Neural cell (in vitro differentiated cells): ENCODE results near the gene AARS2. TPM values are rescaled to one million over a fixed set of nuclear protein-coding genes. Genes with fewer than 3 reads are reported as not detected.

Source experiments
- H2AFZ ChIP-seq: fragments of 200-600, 300-800 bp; sonication (generic), shearing (Covaris generic); 2 replicates; pipeline ENCODE4 v1.6.0; 2014; ENCODE audit warnings: low read depth, mild to moderate bottlenecking, antibody characterized with exemption, low read length, moderate library complexity
- H3F3A ChIP-seq: fragments of 200-600 bp; shearing (Covaris generic); 2 replicates; pipeline ENCODE4 v1.6.1; 2016; ENCODE audit warnings: mild to moderate bottlenecking, moderate library complexity, mixed read lengths, antibody characterized with exemption, low read length; ENCODE audit not compliant: insufficient read depth, poor library complexity, severe bottlenecking
- H3K27ac ChIP-seq: fragments of 200-600, 300-800 bp; sonication (generic), shearing (Covaris generic); 2 replicates; pipeline ENCODE4 v1.5.1; 2014; ENCODE audit warnings: mild to moderate bottlenecking, low read length, moderate library complexity
- H3K27me3 ChIP-seq: fragments of 300-800, 200-600 bp; sonication (generic), shearing (Covaris generic); 2 replicates; pipeline ENCODE4 v1.6.0; 2014; ENCODE audit warnings: mild to moderate bottlenecking, low read depth, low read length, moderate library complexity; ENCODE audit not compliant: insufficient read depth
- H3K36me3 ChIP-seq: fragments of 300-800, 200-600 bp; sonication (generic), shearing (Covaris generic); 2 replicates; pipeline ENCODE4 v1.5.1; 2014; ENCODE audit warnings: mild to moderate bottlenecking, antibody characterized with exemption, low read length, moderate library complexity; ENCODE audit not compliant: insufficient read depth
- H3K4me2 ChIP-seq: fragments of 300-800, 200-600 bp; sonication (generic), shearing (Covaris generic); 2 replicates; pipeline ENCODE4 v1.6.0; 2014; ENCODE audit warnings: mild to moderate bottlenecking, low read length
- H3K4me3 ChIP-seq: fragments of 300-800, 200-600 bp; sonication (generic), shearing (Covaris generic); 2 replicates; pipeline ENCODE4 v1.5.1; 2014; ENCODE audit warnings: mild to moderate bottlenecking, low read length, moderate library complexity
- H3K79me2 ChIP-seq: fragments of 200-600 bp; shearing (Covaris generic); replicated peaks from 2 replicates; pipeline ENCODE4 v1.6.0; 2014; ENCODE audit warnings: mild to moderate bottlenecking, low read length, moderate library complexity; ENCODE audit not compliant: insufficient read depth
- H3K9ac ChIP-seq: fragments of 300-800, 200-600 bp; sonication (generic), shearing (Covaris generic); 2 replicates; pipeline ENCODE4 v1.6.1; 2016; ENCODE audit warnings: mild to moderate bottlenecking, low read length, mixed read lengths
- H3K9me2 ChIP-seq: fragments of 200-600 bp; shearing (Covaris generic); 2 replicates; pipeline ENCODE4 v1.6.1; 2016; ENCODE audit warnings: mild to moderate bottlenecking, low read length, mixed read lengths; ENCODE audit not compliant: insufficient read depth
- H3K9me3 ChIP-seq: fragments of 200-600, 300-800 bp; sonication (generic), shearing (Covaris generic); 2 replicates; pipeline ENCODE4 v1.6.1; 2016; ENCODE audit warnings: mild to moderate bottlenecking, mixed run types, low read length, moderate library complexity, mixed read lengths
- H4K20me1 ChIP-seq: fragments of 200-600 bp; shearing (Covaris generic); 2 replicates; pipeline ENCODE4 v1.6.1; 2016; ENCODE audit warnings: mild to moderate bottlenecking, mixed run types; ENCODE audit not compliant: insufficient read depth
- EP300 ChIP-seq: fragments of 450-650 bp; conservative IDR thresholded peaks from 2 replicates; pipeline ENCODE4 v1.6.1; 2014; ENCODE audit warnings: antibody characterized with exemption, mild to moderate bottlenecking, moderate library complexity; ENCODE audit not compliant: poor library complexity, severe bottlenecking
- EZH2 ChIP-seq: fragments of 200-600, 300-800 bp; shearing (Covaris generic), sonication (generic); IDR thresholded peaks from 2 replicates; pipeline ENCODE4 v1.6.1; 2014; ENCODE audit warnings: antibody characterized with exemption, low read length, borderline replicate concordance, mild to moderate bottlenecking; ENCODE audit not compliant: insufficient read depth, poor library complexity, severe bottlenecking
- MXI1 ChIP-seq: fragments of 450-650 bp; conservative IDR thresholded peaks from 2 replicates; pipeline ENCODE4 v1.6.1; 2014; ENCODE audit warnings: antibody characterized with exemption, mild to moderate bottlenecking; ENCODE audit not compliant: poor library complexity, severe bottlenecking
- POLR2AphosphoS5 ChIP-seq: IDR thresholded peaks from 2 replicates; pipeline ENCODE4 v1.6.1; 2012
- RAD21 ChIP-seq: fragments of 450-650 bp; conservative IDR thresholded peaks from 2 replicates; pipeline ENCODE4 v1.6.1; 2014; ENCODE audit warnings: antibody characterized with exemption, mild to moderate bottlenecking, moderate library complexity
- SMC3 ChIP-seq: fragments of 450-650 bp; conservative IDR thresholded peaks from 2 replicates; pipeline ENCODE4 v1.6.1; 2014; ENCODE audit warnings: antibody characterized with exemption, mild to moderate bottlenecking, moderate library complexity; ENCODE audit not compliant: poor library complexity
- TAF1 ChIP-seq: IDR thresholded peaks from 2 replicates; pipeline ENCODE4 v1.6.1; 2012; ENCODE audit warnings: low read depth
- polyA plus RNA-seq: library from polyadenylated mRNA; depleted of rRNA; stranded (reverse); fragments of >200 nt; gene quantifications from 2 replicates; pipeline ENCODE4 v1.2.3, GENCODE V29; 2014
- TF ChIP-seq, protein P1 (sequence below): IDR thresholded peaks from 2 replicates; pipeline ENCODE4 v1.6.1; 2012; ENCODE audit warnings: borderline replicate concordance
- TF ChIP-seq, protein P2 (sequence below): fragments of 450-650 bp; IDR thresholded peaks from 2 replicates; pipeline ENCODE4 v1.5.1; 2014; ENCODE audit warnings: antibody characterized with exemption, mild to moderate bottlenecking, moderate library complexity; ENCODE audit not compliant: poor library complexity, severe bottlenecking

The AARS2 gene
- polyA plus RNA-seq, 1 donor from 2014 or later = 12.6 TPM

DNA sequence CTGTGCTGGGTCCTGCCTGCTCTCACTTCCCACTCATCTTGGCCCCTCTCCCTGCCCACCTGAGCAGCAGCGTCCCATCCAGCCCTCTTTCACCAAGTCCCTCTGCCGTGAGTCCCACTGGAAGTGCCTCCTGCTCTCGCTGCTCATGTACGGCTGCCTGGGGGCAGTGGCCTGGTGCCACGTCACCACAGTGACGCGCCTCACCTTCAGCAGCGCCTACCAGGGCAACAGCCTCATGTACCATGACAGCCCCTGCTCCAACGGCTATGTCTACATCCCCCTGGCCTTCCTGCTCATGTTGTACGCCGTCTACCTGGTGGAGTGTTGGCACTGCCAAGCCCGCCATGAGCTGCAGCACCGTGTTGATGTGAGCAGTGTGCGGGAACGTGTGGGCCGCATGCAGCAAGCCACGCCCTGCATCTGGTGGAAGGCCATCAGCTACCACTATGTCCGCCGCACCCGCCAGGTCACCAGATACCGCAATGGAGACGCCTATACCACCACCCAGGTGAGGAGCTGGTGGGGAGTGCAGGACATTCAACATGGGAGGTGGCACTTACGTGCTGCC, 40.1 kb downstream of the AARS2 start:
- peak overlapping the region; percentile 85 for H3K9ac ChIP-seq
- H3K4me3 ChIP-seq = peak overlapping the region; percentile 74
- peaks cover 6% of the 10 kb centered on the region for H3K36me3 ChIP-seq

DNA sequence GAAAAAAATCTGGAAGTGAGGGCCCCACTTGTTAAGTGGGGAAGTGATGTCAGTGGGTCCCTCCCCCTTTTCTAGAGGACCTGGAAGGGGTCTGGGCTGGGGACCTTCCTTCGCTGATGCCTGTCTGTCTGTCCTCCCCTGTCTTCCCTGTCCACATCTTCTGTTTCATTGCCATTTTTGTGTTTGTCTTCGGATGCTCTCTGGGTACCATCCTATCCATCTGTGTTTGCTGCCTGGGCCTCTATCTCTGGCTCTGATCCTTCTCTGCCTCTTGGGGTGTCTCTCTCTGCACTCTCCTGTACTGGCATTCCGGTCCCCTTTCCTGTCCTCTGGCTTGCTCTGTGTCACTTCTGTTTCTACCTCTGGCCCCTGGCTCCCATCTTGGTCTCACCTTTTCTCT, 40.6 kb downstream of the AARS2 start:
- TF ChIP-seq, protein P1, sequence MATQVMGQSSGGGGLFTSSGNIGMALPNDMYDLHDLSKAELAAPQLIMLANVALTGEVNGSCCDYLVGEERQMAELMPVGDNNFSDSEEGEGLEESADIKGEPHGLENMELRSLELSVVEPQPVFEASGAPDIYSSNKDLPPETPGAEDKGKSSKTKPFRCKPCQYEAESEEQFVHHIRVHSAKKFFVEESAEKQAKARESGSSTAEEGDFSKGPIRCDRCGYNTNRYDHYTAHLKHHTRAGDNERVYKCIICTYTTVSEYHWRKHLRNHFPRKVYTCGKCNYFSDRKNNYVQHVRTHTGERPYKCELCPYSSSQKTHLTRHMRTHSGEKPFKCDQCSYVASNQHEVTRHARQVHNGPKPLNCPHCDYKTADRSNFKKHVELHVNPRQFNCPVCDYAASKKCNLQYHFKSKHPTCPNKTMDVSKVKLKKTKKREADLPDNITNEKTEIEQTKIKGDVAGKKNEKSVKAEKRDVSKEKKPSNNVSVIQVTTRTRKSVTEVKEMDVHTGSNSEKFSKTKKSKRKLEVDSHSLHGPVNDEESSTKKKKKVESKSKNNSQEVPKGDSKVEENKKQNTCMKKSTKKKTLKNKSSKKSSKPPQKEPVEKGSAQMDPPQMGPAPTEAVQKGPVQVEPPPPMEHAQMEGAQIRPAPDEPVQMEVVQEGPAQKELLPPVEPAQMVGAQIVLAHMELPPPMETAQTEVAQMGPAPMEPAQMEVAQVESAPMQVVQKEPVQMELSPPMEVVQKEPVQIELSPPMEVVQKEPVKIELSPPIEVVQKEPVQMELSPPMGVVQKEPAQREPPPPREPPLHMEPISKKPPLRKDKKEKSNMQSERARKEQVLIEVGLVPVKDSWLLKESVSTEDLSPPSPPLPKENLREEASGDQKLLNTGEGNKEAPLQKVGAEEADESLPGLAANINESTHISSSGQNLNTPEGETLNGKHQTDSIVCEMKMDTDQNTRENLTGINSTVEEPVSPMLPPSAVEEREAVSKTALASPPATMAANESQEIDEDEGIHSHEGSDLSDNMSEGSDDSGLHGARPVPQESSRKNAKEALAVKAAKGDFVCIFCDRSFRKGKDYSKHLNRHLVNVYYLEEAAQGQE = no peak
- TF ChIP-seq POLR2AphosphoS5 = no peak
- TF ChIP-seq, protein P2, sequence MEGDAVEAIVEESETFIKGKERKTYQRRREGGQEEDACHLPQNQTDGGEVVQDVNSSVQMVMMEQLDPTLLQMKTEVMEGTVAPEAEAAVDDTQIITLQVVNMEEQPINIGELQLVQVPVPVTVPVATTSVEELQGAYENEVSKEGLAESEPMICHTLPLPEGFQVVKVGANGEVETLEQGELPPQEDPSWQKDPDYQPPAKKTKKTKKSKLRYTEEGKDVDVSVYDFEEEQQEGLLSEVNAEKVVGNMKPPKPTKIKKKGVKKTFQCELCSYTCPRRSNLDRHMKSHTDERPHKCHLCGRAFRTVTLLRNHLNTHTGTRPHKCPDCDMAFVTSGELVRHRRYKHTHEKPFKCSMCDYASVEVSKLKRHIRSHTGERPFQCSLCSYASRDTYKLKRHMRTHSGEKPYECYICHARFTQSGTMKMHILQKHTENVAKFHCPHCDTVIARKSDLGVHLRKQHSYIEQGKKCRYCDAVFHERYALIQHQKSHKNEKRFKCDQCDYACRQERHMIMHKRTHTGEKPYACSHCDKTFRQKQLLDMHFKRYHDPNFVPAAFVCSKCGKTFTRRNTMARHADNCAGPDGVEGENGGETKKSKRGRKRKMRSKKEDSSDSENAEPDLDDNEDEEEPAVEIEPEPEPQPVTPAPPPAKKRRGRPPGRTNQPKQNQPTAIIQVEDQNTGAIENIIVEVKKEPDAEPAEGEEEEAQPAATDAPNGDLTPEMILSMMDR = no peak
- TF ChIP-seq EP300 = no peak
- TF ChIP-seq RAD21 = no peak
- no peak for TF ChIP-seq TAF1
- TF ChIP-seq MXI1 = no peak
- no peak for TF ChIP-seq EZH2
- no peak for TF ChIP-seq SMC3
- no peaks in the 10 kb centered on the region for H3F3A ChIP-seq
- H3K27ac ChIP-seq = no peak overlapping the region
- H3K36me3 ChIP-seq = peaks cover 6% of the 10 kb centered on the region
- no peaks in the 10 kb centered on the region for H3K9me3 ChIP-seq
- no peak overlapping the region for H2AFZ ChIP-seq
- peak overlapping the region; percentile 97 for H3K4me2 ChIP-seq
- peak overlapping the region; percentile 85 for H3K9ac ChIP-seq
- no peaks in the 10 kb centered on the region for H3K27me3 ChIP-seq
- peaks cover 17% of the 10 kb centered on the region for H3K79me2 ChIP-seq
- peak overlapping the region; percentile 74 for H3K4me3 ChIP-seq
- no peaks in the 10 kb centered on the region for H3K9me2 ChIP-seq
- H4K20me1 ChIP-seq = no peaks in the 10 kb centered on the region

More for the DNA sequence above, 40.1 kb downstream of the AARS2 start:
- Histone ChIP-seq H2AFZ (no peak overlapping the region), H4K20me1 (no peaks in the 10 kb centered on the region), H3F3A (no peaks in the 10 kb centered on the region), H3K9me2 (no peaks in the 10 kb centered on the region), H3K27ac (no peak overlapping the region), H3K4me2 (no peak overlapping the region), H3K79me2 (peaks cover 17% of the 10 kb centered on the region), H3K9me3 (no peaks in the 10 kb centered on the region), H3K27me3 (no peaks in the 10 kb centered on the region)
- TF ChIP-seq POLR2AphosphoS5 = no peak
- TF ChIP-seq, protein P1 = no peak
- no peak for TF ChIP-seq MXI1
- TF ChIP-seq EP300 = no peak
- no peak for TF ChIP-seq EZH2
- TF ChIP-seq SMC3 = no peak
- no peak for TF ChIP-seq TAF1
- TF ChIP-seq, protein P2 = no peak
- TF ChIP-seq RAD21 = no peak
